IMR-90 (cell line): ENCODE measurements around the gene KAZN.

Source experiments
- BHLHE40 ChIP-seq: fragments of 150-350 bp; IDR thresholded peaks from 2 replicates; pipeline ENCODE4 v1.6.1; 2016; ENCODE audit warnings: mild to moderate bottlenecking, low read depth, low read length
- CEBPB ChIP-seq: IDR thresholded peaks from 2 replicates; pipeline ENCODE4 v1.6.1; 2012; ENCODE audit warnings: low read depth, low read length, improper control_type of control experiment
- CTCF ChIP-seq: conservative IDR thresholded peaks from 2 replicates; pipeline ENCODE4 v1.5.1; 2012; ENCODE audit warnings: mild to moderate bottlenecking, low read depth, low read length, improper control_type of control experiment
- ELK1 ChIP-seq: fragments of 150-350 bp; IDR thresholded peaks from 2 replicates; pipeline ENCODE4 v1.6.1; 2016; ENCODE audit warnings: low read depth, mild to moderate bottlenecking, low read length, moderate library complexity, borderline replicate concordance
- FOS ChIP-seq: fragments of 150-350 bp; IDR thresholded peaks from 2 replicates; pipeline ENCODE4 v1.6.1; 2016; ENCODE audit warnings: low read depth, low read length
- MAFK ChIP-seq: IDR thresholded peaks from 2 replicates; pipeline ENCODE4 v1.6.1; 2012; ENCODE audit warnings: low read depth, low read length, improper control_type of control experiment
- MAZ ChIP-seq: IDR thresholded peaks from 2 replicates; pipeline ENCODE4 v1.6.1; 2012; ENCODE audit warnings: low read depth, mild to moderate bottlenecking, low read length, improper control_type of control experiment, moderate library complexity, borderline replicate concordance
- NFE2L2 ChIP-seq: fragments of 150-350 bp; IDR thresholded peaks from 2 replicates; pipeline ENCODE4 v1.6.1; 2016; ENCODE audit warnings: low read depth, mild to moderate bottlenecking, low read length
- POLR2A ChIP-seq: IDR thresholded peaks from 2 replicates; pipeline ENCODE4 v1.6.1; 2012; ENCODE audit warnings: mild to moderate bottlenecking, low read depth, low read length
- RCOR1 ChIP-seq: IDR thresholded peaks from 2 replicates; pipeline ENCODE4 v1.6.1; 2012; ENCODE audit warnings: mild to moderate bottlenecking, low read length, improper control_type of control experiment; ENCODE audit not compliant: insufficient replicate concordance
- RFX5 ChIP-seq: IDR thresholded peaks from 2 replicates; pipeline ENCODE4 v1.8.0; 2012; ENCODE audit warnings: low read depth, mild to moderate bottlenecking, low read length, moderate library complexity
- SMC3 ChIP-seq: fragments of 150-350 bp; IDR thresholded peaks from 2 replicates; pipeline ENCODE4 v1.6.1; 2016; ENCODE audit warnings: low read depth, mild to moderate bottlenecking, antibody characterized with exemption, low read length, moderate library complexity

- no peak for TF ChIP-seq CTCF
- no peak for TF ChIP-seq SMC3
- TF ChIP-seq CEBPB: no peak
- TF ChIP-seq POLR2A: no peak
- no peak for TF ChIP-seq FOS
- no peak for TF ChIP-seq RCOR1
- TF ChIP-seq MAZ: no peak
- TF ChIP-seq RFX5: no peak
- TF ChIP-seq BHLHE40: no peak
- no peak for TF ChIP-seq MAFK
- no peak for TF ChIP-seq NFE2L2
- no peak for TF ChIP-seq ELK1
Observed at GRCh38 chr1:14757286-14757625, 158.8 kb downstream of the KAZN start.
